ENCODE results near the gene TRPC5OS. TPM values are rescaled to one million over a fixed set of nuclear protein-coding genes. Genes with fewer than 3 reads are reported as not detected.

Gene TRPC5OS
- not detected for total RNA-seq
- long read RNA-seq: 0 reads

DNA sequence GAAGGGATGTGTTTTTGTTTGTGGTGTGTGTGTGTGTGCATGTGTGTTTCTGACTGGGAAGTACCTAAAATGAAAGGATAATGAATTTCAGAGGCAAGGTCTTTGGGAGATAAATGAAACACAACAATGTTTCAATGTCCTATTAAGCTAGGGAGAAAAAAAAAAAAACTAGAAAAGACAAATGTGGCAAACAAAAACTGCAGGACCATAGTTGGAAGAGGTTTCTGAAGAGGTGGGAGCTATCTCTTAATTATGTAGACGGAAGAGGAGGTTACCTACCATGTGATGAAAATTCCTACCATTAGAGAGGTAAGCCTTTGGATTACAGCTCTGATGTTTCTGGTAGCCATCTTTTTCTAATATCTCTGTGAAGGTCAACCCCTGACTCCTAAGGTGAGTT is at the start of gene TRPC5OS:
TSS of gene TRPC5OS (plus strand) at position 301 of the 400 bp plus-strand sequence. CDS start 25,669 bp downstream, outside the sequence.
- Histone ChIP-seq H3K36me3 (no peaks in the 10 kb centered on the region), H3K27ac (no peak within 1 kb of the TSS), H3K4me3 (no peak within 1 kb of the TSS), H3K9me3 (no peaks in the 10 kb centered on the region), H3K4me1 (no peaks in the 10 kb centered on the region), H3K27me3 (ENCODE audit: low read depth) (no peaks in the 10 kb centered on the region)
- intact Hi-C loops (cut with DNase I): no loop called here
- TF ChIP-seq CTCF (IDR thresholded peaks at IDR 0.05): no peak
- no peak for ATAC-seq
- DNase-seq: no peak

- Histone ChIP-seq H3K4me1 (no peaks in the 10 kb centered on the region), H3K27me3 (ENCODE audit: low read depth) (no peaks in the 10 kb centered on the region), H3K4me3 (no peak overlapping the region), H3K9me3 (no peaks in the 10 kb centered on the region), H3K36me3 (no peaks in the 10 kb centered on the region), H3K27ac (no peak overlapping the region)
- ATAC-seq (no peak), DNase-seq (no peak)
- no peak for TF ChIP-seq CTCF (IDR thresholded peaks at IDR 0.05)
- intact Hi-C loops (cut with DNase I): no loop called here
Observed at GRCh38 chrX:111829345-111829744, 46.6 kb upstream of the TRPC5OS start.

- Histone ChIP-seq H3K27ac (no peak overlapping the region), H3K36me3 (no peaks in the 10 kb centered on the region), H3K4me1 (no peaks in the 10 kb centered on the region), H3K9me3 (no peaks in the 10 kb centered on the region), H3K27me3 (ENCODE audit: low read depth) (no peaks in the 10 kb centered on the region), H3K4me3 (no peak overlapping the region)
- DNase-seq: no peak
- no peak for ATAC-seq
- no peak for TF ChIP-seq CTCF (IDR thresholded peaks at IDR 0.05)
- intact Hi-C loops (cut with DNase I): no loop called here
Observed at GRCh38 chrX:111830571-111830970, 45.4 kb upstream of the TRPC5OS start.

GRCh38 chrX:111831343-111831742 is 44.6 kb upstream of the TRPC5OS start:
- H3K4me3 ChIP-seq: no peak overlapping the region
- no peak for DNase-seq
- no peaks in the 10 kb centered on the region for H3K9me3 ChIP-seq
- H3K4me1 ChIP-seq: no peaks in the 10 kb centered on the region
- no peaks in the 10 kb centered on the region for H3K36me3 ChIP-seq
- intact Hi-C loops (cut with DNase I): no loop called here
- ATAC-seq: no peak
- no peaks in the 10 kb centered on the region for H3K27me3 ChIP-seq (ENCODE audit: low read depth)
- TF ChIP-seq CTCF (IDR thresholded peaks at IDR 0.05): no peak
- no peak overlapping the region for H3K27ac ChIP-seq

DNA sequence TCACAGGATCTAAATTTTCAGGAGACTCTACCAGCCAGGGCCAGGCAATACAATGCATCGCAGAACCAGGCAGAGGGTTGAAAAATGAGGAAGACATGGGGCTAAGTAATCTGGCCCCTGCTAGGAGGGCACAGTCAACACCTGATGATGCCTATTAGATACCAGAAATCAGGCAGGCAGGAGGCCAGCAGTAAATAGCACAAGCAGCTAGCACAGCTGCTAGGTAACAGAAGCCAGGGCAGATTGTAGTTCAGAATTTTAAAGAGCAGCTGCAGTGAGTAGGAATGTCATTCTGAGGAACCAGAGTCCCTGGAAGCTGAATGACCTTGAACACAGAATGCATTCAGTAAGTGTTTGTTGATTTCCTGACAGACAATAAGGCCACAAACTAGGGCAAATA is 38.8 kb upstream of the TRPC5OS start:
- no peak for DNase-seq
- Histone ChIP-seq H3K27me3 (ENCODE audit: low read depth) (no peaks in the 10 kb centered on the region), H3K4me3 (no peak overlapping the region)

More for the DNA sequence above, 38.8 kb upstream of the TRPC5OS start:
- Histone ChIP-seq H3K4me1 (no peaks in the 10 kb centered on the region), H3K36me3 (no peaks in the 10 kb centered on the region), H3K9me3 (no peaks in the 10 kb centered on the region), H3K27ac (no peak overlapping the region)
- ATAC-seq: no peak
- intact Hi-C loops (cut with DNase I): no loop called here
- TF ChIP-seq CTCF (IDR thresholded peaks at IDR 0.05): no peak
